ENCODE results near the gene FARP1. TPM values are rescaled to one million over a fixed set of nuclear protein-coding genes. Genes with fewer than 3 reads are reported as not detected.

Gene FARP1
- total and polyA plus RNA-seq, 2 of the 8 experiments (the other 6 are each of a cell fraction or from before 2014, with no cell fraction given), result 24.7 to 104 TPM

GRCh38 chr13:98286799-98287198, 143.9 kb downstream of the FARP1 start (continued):
- no peak for TF ChIP-seq FOSL1 (IDR thresholded peaks at IDR 0.05; ENCODE audit: insufficient read depth, low read depth, low read length)
- no peak for TF ChIP-seq USF2 (IDR thresholded peaks at IDR 0.05; ENCODE audit: low read length)

Data from H1 (cell line).